Right ventricle myocardium inferior (tissue), 1 donor: ENCODE results near the gene GIGYF2. TPM values are rescaled to one million over a fixed set of nuclear protein-coding genes. Genes with fewer than 3 reads are reported as not detected.
"Not testable (repeated sequence)": the region's sequence is repeated elsewhere in the genome, so short reads cannot be mapped to it uniquely, and the experiment has no call there.

Source experiments
- ATAC-seq: fragments of 200-7000 bp; cut with Tn5 transposase; one replicate; pipeline ENCODE4 v1.9.1; 2020; ENCODE audit warnings: mild to moderate bottlenecking, moderate library complexity
- DNase-seq: peaks from one replicate; pipeline ENCODE4 v3.0.0; 2021; ENCODE audit errors: missing footprints
- intact Hi-C: fragments of 100-400 bp; cut with DNase I; formaldehyde crosslinking; loops from one replicate; pipeline ENCODE4 v1.11.0; 2022
- total RNA-seq: library from RNA; stranded (reverse); fragmentation: NEBNext Ultra II Directional; extraction: Animal tissue kit (Norgen Biotek cat#: 25700); gene quantifications from one replicate; pipeline ENCODE4 v1.2.1, GENCODE V29; 2021
- donor health status: DM: no; HTN: yes; CAD: no; lungs with severe emphysema.

Gene GIGYF2
- total RNA-seq, 1 donor from 2014 or later, result 57.2 TPM

- intact Hi-C loops, result no loop called here
- DNase-seq (peak; percentile 30), ATAC-seq (no peak)
These were observed 197.6 kb downstream of the GIGYF2 start for GRCh38 chr2:232894746-232895145.

- ATAC-seq (no peak), DNase-seq (no peak)
- intact Hi-C loops, result no loop called here
These were observed 199.0 kb downstream of the GIGYF2 start for GRCh38 chr2:232896111-232896510.

DNA sequence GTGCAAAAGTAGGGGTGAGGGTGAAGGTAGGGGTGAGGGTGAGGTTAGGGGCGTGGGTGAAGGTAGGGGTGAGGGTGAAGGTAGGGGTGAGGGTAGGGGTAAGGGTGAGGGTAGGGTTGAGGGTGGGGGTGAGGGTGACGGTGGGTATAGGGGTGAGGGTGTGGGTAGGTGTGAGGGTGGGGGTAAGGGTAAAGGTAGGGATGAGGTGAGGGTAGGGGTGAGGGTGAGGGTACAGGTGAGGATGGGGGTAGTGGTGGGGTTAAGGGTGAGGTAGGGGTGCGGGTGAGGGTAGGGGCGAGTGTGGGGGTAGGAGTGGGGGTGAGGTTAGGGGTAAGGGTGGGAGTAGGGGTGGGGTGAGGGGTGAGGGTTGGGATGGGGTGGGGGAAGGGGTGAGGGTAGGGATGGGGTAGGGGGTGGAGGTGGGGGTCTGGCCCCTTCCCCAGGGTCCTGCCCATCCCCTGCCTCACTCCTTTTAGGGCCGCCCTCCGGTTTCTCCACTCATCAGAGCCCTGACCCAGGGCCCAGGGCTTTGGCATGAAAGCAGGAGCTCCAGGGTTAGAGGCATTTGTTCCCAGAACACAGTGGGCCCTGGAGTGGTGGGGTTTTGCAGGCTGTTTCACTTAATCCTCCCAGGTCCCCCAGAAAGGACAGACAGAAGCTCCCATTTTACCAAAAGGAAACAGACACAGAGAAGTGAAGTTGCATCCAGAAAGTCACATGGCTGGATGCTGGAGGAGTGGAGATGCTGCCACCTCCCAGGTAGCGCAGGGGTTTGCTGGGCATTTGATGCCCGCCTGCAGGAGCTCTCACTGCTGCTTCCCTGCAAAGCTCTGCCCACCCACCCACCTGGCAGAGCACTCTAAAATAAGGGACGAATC, 199.8 kb downstream of the GIGYF2 start:
- DNase-seq (peak; percentile 30), ATAC-seq (no peak)
- intact Hi-C loops, result no loop called here

DNA sequence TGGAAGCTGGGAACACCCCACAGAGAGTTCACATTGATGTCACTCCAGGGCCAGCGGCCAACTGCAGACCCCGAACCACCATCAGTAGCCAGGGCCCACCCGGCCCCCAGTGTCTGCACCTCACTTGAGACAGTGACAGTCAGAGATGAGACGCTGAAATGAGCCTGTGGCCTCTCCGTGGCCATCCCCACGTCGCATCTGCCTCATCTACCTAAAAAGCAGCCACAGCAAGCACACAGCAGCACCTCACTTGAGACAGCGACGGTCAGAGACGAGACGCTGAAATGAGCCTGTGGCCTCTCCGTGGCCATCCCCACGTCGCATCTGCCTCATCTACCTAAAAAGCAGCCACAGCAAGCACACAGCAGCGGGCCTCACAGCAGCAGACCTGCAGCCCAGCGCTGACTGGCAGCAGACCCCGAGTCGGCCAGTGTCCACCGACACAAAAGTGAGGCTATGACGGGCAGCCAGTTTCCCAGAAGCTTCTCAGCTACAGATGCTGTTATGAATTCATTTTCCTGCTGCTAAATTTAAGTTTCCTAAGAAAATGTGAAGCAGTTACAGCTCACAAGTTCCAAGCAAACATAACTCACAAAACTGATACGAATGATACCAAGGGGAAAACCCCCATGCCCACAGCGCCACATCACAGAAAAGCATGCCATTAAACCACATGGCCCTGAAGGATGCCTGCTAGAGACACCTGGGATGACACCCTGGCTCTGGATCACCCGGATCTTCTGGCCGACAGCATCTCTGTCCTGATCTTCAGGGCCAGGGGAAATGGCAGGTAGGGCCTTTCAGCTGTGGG, 200.7 kb downstream of the GIGYF2 start:
- peak; percentile 32 for DNase-seq

GRCh38 chr2:232898592-232899543, 201.7 kb downstream of the GIGYF2 start:
- intact Hi-C loops, result no loop called here
- DNase-seq (peak; percentile 14), ATAC-seq (peak; percentile 23)

More for the DNA sequence above, 200.7 kb downstream of the GIGYF2 start:
- ATAC-seq, result no peak
- intact Hi-C loops, result no loop called here

- DNase-seq, result peak; percentile 61
- intact Hi-C loops, result no loop called here
- ATAC-seq, result no peak
These were observed 203.9 kb downstream of the GIGYF2 start for GRCh38 chr2:232900811-232901735.

DNA sequence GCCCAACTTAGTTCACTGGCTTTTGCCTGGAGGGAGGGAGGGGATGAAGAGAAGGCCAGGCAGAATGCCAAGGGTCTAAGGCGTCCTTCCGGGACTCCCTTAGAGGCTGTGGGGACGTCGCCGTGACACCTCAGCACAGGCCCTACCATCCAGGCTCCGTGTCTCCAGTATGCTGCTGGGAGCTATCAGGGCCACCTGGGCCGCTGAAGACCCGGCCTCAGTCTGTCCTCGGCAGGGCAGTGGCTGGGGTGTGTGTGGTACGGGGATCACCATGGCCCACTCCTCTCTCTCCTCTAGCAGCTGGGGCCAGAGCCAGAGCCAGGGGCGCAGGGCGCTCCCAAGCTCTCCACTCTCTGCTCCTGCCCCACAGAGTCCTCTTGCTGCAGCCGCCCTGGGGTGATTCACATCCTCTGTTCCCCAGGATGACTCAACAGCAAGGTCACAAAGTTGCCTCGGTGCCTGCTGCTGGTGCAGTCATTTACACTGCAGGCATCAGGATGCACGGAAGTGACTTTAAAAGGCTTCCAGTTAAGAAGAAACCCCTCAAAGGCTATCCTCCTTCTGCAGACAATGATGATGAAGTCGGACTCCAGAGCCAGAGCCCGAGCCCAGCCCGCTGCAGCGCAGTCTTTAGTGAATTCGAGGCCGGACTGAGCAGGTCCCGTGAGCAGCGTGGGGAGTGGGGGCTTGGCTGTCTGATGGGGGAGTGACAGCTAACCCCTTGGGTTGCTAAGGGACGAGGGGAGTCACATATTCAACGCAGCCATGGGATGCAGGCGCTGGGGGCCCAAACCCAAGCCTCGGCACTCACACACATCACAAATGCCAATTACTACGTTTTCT, 204.8 kb downstream of the GIGYF2 start:
- intact Hi-C loops, result no loop called here
- ATAC-seq (no peak), DNase-seq (peak; percentile 43)

DNA sequence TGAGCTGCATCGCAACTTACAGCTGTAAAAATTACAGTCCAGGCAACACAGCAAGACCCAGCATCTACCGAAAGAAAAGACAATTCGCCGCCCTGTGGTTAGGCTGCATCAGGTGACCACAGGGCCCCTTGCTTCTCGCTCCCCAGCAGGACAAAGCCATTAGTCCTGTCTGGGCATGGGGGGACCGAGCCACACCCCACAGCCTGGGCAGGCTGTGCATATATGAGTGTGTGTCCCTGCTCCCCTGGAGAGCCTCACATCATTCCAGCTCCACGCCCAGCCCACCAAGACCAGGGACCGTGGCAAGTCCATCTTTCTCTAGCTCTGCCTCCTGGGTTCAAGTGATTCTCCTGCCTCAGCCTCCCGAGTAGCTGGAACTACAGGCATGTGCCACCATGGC, 206.9 kb downstream of the GIGYF2 start:
- DNase-seq, result peak; percentile 15
- no peak for ATAC-seq
- intact Hi-C loops, result no loop called here

DNA sequence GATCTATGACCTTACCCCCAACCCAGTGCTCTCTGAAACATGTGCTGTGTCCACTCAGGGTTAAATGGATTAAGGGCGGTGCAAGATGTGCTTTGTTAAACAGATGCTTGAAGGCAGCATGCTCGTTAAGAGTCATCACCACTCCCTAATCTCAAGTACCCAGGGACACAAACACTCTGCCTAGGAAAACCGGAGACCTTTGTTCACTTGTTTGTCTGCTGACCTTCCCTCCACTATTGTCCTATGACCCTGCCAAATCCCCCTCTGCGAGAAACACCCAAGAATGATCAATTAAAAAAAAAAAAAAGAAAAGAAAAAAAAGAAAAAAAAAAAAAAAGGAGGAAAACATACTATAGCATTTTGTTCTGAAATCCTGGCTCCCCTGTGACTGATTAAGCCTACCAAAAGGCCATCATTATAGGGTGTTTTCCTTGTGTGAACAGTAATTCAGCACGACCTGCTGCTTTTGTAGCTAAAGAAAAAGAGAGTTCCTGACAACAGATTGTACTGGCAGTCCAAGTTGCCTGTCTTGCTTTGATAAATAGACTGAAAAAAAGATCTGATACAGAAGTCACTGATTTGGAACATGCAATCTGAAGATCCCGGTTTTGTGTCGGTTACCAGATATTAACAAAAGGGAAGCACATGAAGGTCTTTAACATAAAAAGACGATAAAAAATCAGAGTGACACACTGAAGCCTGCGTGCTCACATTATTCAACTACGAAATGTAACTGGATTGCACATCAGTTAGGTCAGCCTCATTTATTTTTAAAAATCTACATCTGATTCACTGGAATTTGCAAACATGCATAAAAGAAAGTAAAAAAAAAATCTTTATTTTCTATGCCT, 210.0 kb downstream of the GIGYF2 start:
- intact Hi-C loops, ATAC-seq: not testable (repeated sequence)

DNA sequence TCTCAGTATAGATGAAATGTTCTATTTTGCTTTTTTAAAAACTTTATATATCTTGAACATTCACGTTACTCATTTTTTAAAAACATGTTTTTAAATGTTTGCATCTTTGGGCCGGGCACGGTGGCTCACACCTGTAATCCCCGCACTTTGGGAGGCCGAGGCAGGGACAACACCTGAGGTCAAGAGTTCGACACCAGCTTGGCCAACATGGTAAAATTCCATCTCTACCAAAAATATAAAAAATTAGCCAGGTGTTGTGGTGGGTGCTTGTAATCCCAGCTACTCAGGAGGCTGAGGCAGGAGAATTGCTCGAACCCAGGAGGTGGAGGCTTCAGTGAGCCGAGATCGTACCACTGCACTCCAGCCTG, 210.6 kb downstream of the GIGYF2 start:
- DNase-seq, result peak; percentile 4
- intact Hi-C loops, result not testable (repeated sequence)

More for the DNA sequence above, 210.0 kb downstream of the GIGYF2 start:
- not testable (repeated sequence) for DNase-seq

DNA sequence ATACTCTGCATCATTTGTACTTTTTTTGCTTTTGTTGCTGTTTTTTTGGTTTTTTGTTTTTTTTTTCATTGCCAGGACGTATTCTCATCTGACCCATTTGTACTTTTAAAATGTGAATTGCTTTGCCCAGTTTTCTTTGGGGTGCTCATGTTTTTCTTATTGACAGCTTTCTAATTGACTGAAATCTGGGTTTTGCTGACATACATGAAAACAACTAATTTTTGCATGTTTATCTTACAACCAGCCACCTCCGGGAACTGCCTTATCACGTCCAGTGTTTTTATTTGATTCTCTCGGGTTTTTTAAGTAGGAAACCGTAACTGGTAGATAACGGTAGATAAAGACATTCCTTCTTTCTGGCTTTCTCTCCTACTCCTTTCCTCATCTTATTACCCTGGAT, 211.6 kb downstream of the GIGYF2 start:
- ATAC-seq, result no peak
- intact Hi-C loops, result no loop called here
- no peak for DNase-seq

More for the DNA sequence above, 210.6 kb downstream of the GIGYF2 start:
- ATAC-seq, result not testable (repeated sequence)

Other genes starting within 250 kb of the GIGYF2 start
- not detected for gene ALPI, start 241.2 kb upstream of the GIGYF2 start, total RNA-seq
- gene ECEL1, start 209.5 kb upstream of the GIGYF2 start, total RNA-seq, result not detected
- 0.11 TPM for gene PRSS56, start 176.9 kb upstream of the GIGYF2 start, total RNA-seq
- not detected for gene CHRND, start 171.2 kb upstream of the GIGYF2 start, total RNA-seq
- gene CHRNG, start 157.6 kb upstream of the GIGYF2 start, total RNA-seq, result not detected
- 2.0 TPM for gene TIGD1, start 146.8 kb upstream of the GIGYF2 start, total RNA-seq
- gene EIF4E2, start 146.6 kb upstream of the GIGYF2 start, total RNA-seq, result 39.0 TPM
- 26.3 TPM for gene EFHD1, start 63.7 kb upstream of the GIGYF2 start, total RNA-seq
- not detected for gene KCNJ13, start 79.2 kb downstream of the GIGYF2 start, total RNA-seq
- gene SNORC, start 172.9 kb downstream of the GIGYF2 start, total RNA-seq, result 0.46 TPM